Upper lobe of left lung (tissue), 4 donors: Measurements from ENCODE around the gene PKNOX2.

Source experiments
- POLR2A ChIP-seq, 4 donors: fragments of 450-650 bp; IDR thresholded peaks; one replicate each; pipeline ENCODE4 v1.5.1; 2016 to 2017; ENCODE audit warnings: antibody characterized with exemption in 4 of 4, mild to moderate bottlenecking in 2 of 4
- TF ChIP-seq, protein P1 (sequence below), 6 experiments: fragments of 450-650 bp in 4 of 6; fragments of 200-600 bp in 2 of 6; sonication (generic) in 2 of 6; IDR thresholded peaks; one replicate each; pipeline ENCODE4 v1.5.1; 2016 to 2019; ENCODE audit warnings: antibody characterized with exemption in 6 of 6

DNA sequence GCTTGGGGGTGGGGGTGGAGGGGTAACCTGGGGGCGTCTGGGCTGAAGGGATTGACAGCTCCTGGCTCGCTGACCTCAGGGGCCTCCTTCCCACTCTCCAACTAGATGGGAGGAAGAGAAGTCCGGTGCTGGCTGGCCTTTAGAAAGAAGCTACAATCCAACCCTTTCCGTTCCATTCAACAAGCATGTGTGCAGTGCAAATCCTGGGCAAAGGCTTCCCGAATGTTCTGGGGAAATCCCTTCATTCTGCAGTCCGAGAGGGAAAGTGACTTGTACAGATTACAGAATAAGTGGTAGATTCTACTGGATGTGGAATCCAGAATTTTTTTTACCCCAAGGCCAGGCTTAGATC lies 181.6 kb downstream of the PKNOX2 start:
- TF ChIP-seq, protein P1, sequence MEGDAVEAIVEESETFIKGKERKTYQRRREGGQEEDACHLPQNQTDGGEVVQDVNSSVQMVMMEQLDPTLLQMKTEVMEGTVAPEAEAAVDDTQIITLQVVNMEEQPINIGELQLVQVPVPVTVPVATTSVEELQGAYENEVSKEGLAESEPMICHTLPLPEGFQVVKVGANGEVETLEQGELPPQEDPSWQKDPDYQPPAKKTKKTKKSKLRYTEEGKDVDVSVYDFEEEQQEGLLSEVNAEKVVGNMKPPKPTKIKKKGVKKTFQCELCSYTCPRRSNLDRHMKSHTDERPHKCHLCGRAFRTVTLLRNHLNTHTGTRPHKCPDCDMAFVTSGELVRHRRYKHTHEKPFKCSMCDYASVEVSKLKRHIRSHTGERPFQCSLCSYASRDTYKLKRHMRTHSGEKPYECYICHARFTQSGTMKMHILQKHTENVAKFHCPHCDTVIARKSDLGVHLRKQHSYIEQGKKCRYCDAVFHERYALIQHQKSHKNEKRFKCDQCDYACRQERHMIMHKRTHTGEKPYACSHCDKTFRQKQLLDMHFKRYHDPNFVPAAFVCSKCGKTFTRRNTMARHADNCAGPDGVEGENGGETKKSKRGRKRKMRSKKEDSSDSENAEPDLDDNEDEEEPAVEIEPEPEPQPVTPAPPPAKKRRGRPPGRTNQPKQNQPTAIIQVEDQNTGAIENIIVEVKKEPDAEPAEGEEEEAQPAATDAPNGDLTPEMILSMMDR (IDR thresholded peaks at IDR 0.05) = no peak
- no peak for TF ChIP-seq POLR2A (IDR thresholded peaks at IDR 0.05)
